Thyroid gland (tissue), 4 donors: ENCODE measurements around the gene BANP.
"Not testable (repeated sequence)": the region's sequence is repeated elsewhere in the genome, so short reads cannot be mapped to it uniquely, and the experiment has no call there.

Experiments used
- CTCF ChIP-seq, 6 experiments: fragments of 200-600 bp in 3 of 6; fragments of 450-650 bp in 3 of 6; sonication (generic) in 3 of 6; IDR thresholded peaks; one replicate each; pipeline ENCODE4 v1.5.1; 2016 to 2019; ENCODE audit warnings: antibody characterized with exemption in 6 of 6, mild to moderate bottlenecking in 2 of 6, inconsistent platforms in 1 of 6, moderate library complexity in 1 of 6
- POLR2A ChIP-seq, 2 donors: fragments of 450-650 bp; IDR thresholded peaks; one replicate each; pipeline ENCODE4 v1.6.1; 2017; ENCODE audit warnings: antibody characterized with exemption in 2 of 2, mild to moderate bottlenecking in 2 of 2, moderate library complexity in 1 of 2

- TF ChIP-seq CTCF, POLR2A (IDR thresholded peaks at IDR 0.05): not testable (repeated sequence)
These were observed 67.1 kb downstream of the BANP start for GRCh38 chr16:88018382-88018781.
